Measurements from ENCODE around the gene SHOC2. TPM values are rescaled to one million over a fixed set of nuclear protein-coding genes. Genes with fewer than 3 reads are reported as not detected.

The SHOC2 gene
- total RNA-seq, 1 experiment from 2014 or later = 17.9 TPM

- in situ Hi-C loops (cut with HindIII; ENCODE audit: low pct_unique_long_range_greater_than_20kb, low sequenced_read_pairs) = no loop called here
- DNase-seq (ENCODE audit: low read depth) = no peak
Observed at GRCh38 chr10:110969183-110969582, 49.8 kb downstream of the SHOC2 start.

GRCh38 chr10:110971638-110972037, 52.2 kb downstream of the SHOC2 start:
- in situ Hi-C loops (cut with HindIII; ENCODE audit: low pct_unique_long_range_greater_than_20kb, low sequenced_read_pairs) = no loop called here
- no peak for DNase-seq (ENCODE audit: low read depth)

GRCh38 chr10:110972231-110973134, 53.1 kb downstream of the SHOC2 start:
- in situ Hi-C loops (cut with HindIII; ENCODE audit: low pct_unique_long_range_greater_than_20kb, low sequenced_read_pairs) = no loop called here
- no peak for DNase-seq (ENCODE audit: low read depth)

- no peak for DNase-seq (ENCODE audit: low read depth)
- in situ Hi-C loops (cut with HindIII; ENCODE audit: low pct_unique_long_range_greater_than_20kb, low sequenced_read_pairs) = no loop called here
Observed at GRCh38 chr10:110973400-110973799, 54.0 kb downstream of the SHOC2 start.

GRCh38 chr10:110976577-110976976, 57.2 kb downstream of the SHOC2 start:
- no peak for DNase-seq (ENCODE audit: low read depth)
- in situ Hi-C loops (cut with HindIII; ENCODE audit: low pct_unique_long_range_greater_than_20kb, low sequenced_read_pairs) = no loop called here

- in situ Hi-C loops (cut with HindIII; ENCODE audit: low pct_unique_long_range_greater_than_20kb, low sequenced_read_pairs) = no loop called here
Observed at GRCh38 chr10:110977662-110978061, 58.3 kb downstream of the SHOC2 start.

GRCh38 chr10:110978204-110978603, 58.8 kb downstream of the SHOC2 start:
- in situ Hi-C loops (cut with HindIII; ENCODE audit: low pct_unique_long_range_greater_than_20kb, low sequenced_read_pairs) = no loop called here
- DNase-seq (ENCODE audit: low read depth) = no peak

More at GRCh38 chr10:110977662-110978061, 58.3 kb downstream of the SHOC2 start:
- no peak for DNase-seq (ENCODE audit: low read depth)

- no peak for DNase-seq (ENCODE audit: low read depth)
- in situ Hi-C loops (cut with HindIII; ENCODE audit: low pct_unique_long_range_greater_than_20kb, low sequenced_read_pairs) = no loop called here
Observed at GRCh38 chr10:110979611-110980010, 60.2 kb downstream of the SHOC2 start.

- no peak for DNase-seq (ENCODE audit: low read depth)
- in situ Hi-C loops (cut with HindIII; ENCODE audit: low pct_unique_long_range_greater_than_20kb, low sequenced_read_pairs) = no loop called here
Observed at GRCh38 chr10:110980807-110981206, 61.4 kb downstream of the SHOC2 start.

GRCh38 chr10:110983466-110983865, 64.1 kb downstream of the SHOC2 start:
- no peak for DNase-seq (ENCODE audit: low read depth)
- in situ Hi-C loops (cut with HindIII; ENCODE audit: low pct_unique_long_range_greater_than_20kb, low sequenced_read_pairs) = no loop called here

GRCh38 chr10:110985497-110986275, 66.3 kb downstream of the SHOC2 start:
- in situ Hi-C loops (cut with HindIII; ENCODE audit: low pct_unique_long_range_greater_than_20kb, low sequenced_read_pairs) = no loop called here
- DNase-seq (ENCODE audit: low read depth) = no peak

- in situ Hi-C loops (cut with HindIII; ENCODE audit: low pct_unique_long_range_greater_than_20kb, low sequenced_read_pairs) = no loop called here
- no peak for DNase-seq (ENCODE audit: low read depth)
Observed at GRCh38 chr10:110989016-110989415, 69.6 kb downstream of the SHOC2 start.

- in situ Hi-C loops (cut with HindIII; ENCODE audit: low pct_unique_long_range_greater_than_20kb, low sequenced_read_pairs) = no loop called here
- DNase-seq (ENCODE audit: low read depth) = no peak
Observed at GRCh38 chr10:110992006-110992800, 72.8 kb downstream of the SHOC2 start.

- in situ Hi-C loops (cut with HindIII; ENCODE audit: low pct_unique_long_range_greater_than_20kb, low sequenced_read_pairs) = no loop called here
- DNase-seq (ENCODE audit: low read depth) = no peak
Observed at GRCh38 chr10:110993024-110993693, 73.8 kb downstream of the SHOC2 start.

GRCh38 chr10:110994406-110995086, 75.1 kb downstream of the SHOC2 start:
- in situ Hi-C loops (cut with HindIII; ENCODE audit: low pct_unique_long_range_greater_than_20kb, low sequenced_read_pairs) = no loop called here
- no peak for DNase-seq (ENCODE audit: low read depth)

- in situ Hi-C loops (cut with HindIII; ENCODE audit: low pct_unique_long_range_greater_than_20kb, low sequenced_read_pairs) = no loop called here
- no peak for DNase-seq (ENCODE audit: low read depth)
Observed at GRCh38 chr10:110995301-110995700, 75.9 kb downstream of the SHOC2 start.

GRCh38 chr10:110996256-110996655, 76.9 kb downstream of the SHOC2 start:
- no peak for DNase-seq (ENCODE audit: low read depth)
- in situ Hi-C loops (cut with HindIII; ENCODE audit: low pct_unique_long_range_greater_than_20kb, low sequenced_read_pairs) = no loop called here

- in situ Hi-C loops (cut with HindIII; ENCODE audit: low pct_unique_long_range_greater_than_20kb, low sequenced_read_pairs) = no loop called here
- DNase-seq (ENCODE audit: low read depth) = no peak
Observed at GRCh38 chr10:111004016-111004415, 84.6 kb downstream of the SHOC2 start.

Measured in Caki2 (cell line).